ENCODE data around the gene CTPS2. TPM values are rescaled to one million over a fixed set of nuclear protein-coding genes. Genes with fewer than 3 reads are reported as not detected.
"Not testable (repeated sequence)": the region's sequence is repeated elsewhere in the genome, so short reads cannot be mapped to it uniquely, and the experiment has no call there.

Gene CTPS2, protein sequence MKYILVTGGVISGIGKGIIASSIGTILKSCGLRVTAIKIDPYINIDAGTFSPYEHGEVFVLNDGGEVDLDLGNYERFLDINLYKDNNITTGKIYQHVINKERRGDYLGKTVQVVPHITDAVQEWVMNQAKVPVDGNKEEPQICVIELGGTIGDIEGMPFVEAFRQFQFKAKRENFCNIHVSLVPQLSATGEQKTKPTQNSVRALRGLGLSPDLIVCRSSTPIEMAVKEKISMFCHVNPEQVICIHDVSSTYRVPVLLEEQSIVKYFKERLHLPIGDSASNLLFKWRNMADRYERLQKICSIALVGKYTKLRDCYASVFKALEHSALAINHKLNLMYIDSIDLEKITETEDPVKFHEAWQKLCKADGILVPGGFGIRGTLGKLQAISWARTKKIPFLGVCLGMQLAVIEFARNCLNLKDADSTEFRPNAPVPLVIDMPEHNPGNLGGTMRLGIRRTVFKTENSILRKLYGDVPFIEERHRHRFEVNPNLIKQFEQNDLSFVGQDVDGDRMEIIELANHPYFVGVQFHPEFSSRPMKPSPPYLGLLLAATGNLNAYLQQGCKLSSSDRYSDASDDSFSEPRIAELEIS
- 4.8 and 5.7 TPM in 2 replicates for total RNA-seq
- polyA plus RNA-seq (2012), result 3.3 TPM

DNA sequence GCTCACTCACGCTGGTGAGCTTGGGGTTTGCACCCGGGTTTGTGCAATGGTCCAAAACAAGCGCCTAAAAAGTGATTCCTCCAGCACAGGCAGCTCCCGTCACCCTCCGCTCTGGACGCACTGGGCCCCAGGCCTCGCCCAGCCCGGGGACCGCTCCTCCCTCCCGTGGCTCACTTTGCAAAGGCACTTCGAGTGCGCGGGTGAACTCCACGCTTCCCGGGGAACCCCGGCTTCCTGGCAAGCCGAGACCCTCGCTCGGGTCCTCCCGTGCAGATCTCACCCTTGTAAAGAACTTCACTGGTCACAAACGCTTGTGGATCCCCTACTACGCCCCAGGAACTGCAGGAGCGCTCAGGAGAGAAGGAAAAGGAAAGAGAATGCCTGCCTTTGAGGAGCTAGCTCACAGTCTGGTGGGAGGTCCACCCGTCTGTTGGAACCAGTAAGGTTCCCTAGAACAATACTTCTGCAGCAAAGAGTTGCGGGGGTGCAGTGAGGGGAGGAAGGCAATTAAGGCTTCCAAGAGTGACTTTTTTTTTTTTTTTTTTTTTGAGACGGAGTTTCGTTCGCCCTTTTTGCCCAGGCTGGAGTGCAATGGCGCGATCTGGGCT lies at the start of gene CTPS2:
Gene CTPS2, minus strand, starts transcription at position 122 of the 608 bp plus-strand sequence. CDS start 9,767 bp downstream, outside the sequence.
- peak; percentile 52 for DNase-seq (ENCODE audit: low read depth)

DNA sequence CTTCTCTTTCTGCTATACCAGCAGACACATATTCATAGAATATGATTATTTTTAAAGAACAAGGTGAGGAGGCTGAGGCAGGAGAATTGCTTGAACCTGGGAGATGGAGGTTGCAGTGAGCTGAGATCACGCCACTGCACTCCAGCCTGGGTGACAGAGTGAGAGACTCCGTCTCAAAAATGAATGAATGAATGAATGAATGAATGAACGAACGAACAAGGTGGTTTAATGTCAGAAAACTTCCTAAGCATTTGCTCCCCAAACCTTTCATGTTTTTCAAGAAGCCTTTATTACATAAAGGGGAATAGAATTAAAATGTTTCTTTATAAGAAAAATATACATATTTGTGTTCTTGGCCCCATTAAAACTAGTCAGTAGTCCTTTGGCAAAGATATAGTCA lies 49.0 kb upstream of the CTPS2 start:
- DNase-seq (ENCODE audit: low read depth), result not testable (repeated sequence)

DNA sequence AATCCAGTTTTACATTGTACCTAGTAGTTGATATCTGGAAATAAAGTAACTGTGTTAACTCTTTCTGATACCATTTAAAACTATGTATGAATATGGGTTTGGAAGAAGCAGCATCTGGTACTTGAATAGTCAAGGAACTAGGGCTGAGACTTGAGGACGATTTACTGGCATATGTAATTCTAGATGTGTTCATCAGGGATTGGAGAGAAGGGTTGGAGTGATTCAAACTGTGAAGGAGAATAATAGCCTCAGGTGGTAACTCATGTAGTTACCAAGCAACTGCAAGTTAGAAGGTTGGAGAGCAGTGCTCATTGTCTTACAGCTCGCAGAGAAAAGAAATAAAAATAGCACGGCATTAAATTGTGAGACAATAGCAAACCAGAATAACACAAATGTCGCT lies 44.3 kb upstream of the CTPS2 start:
- DNase-seq (ENCODE audit: low read depth), result no peak

DNA sequence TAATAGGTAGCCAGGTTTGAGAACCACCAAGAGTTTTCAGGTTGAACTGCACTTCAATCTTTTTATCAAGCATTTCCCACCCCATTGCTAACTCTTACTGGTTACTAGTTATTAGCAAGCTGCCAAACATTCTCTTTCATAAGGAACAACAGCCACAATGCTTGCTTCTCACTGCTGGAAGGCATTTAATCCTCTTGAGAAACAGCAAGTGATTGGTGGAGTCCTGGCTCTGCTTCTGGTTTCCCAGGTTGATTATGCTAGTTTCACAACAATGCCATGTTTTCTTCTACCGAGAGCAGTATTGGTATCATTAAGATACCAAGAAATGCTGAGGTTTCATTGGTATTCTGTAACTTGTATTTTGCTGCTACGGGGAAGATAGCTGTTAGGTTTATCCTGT lies 41.5 kb upstream of the CTPS2 start:
- no peak for DNase-seq (ENCODE audit: low read depth)

DNA sequence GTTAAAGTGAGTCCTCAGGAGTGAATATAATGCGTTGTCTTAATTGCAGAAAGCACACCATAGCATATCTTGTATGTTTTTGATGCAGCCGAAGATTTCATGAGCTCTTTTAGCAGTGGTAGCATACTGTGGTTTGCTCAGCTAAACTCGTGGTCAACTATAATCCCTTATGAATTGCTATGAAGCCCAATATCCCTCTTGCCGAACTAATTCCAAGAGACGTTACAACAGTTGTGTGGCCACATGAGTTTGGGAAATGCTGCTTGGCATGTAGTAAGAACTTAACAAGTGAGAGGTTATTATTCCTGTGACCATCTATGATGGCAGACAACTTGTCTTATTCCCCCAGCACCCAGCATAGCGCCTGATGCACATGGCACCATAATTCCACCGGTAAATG lies 37.7 kb upstream of the CTPS2 start:
- DNase-seq (ENCODE audit: low read depth), result peak; percentile 71

DNA sequence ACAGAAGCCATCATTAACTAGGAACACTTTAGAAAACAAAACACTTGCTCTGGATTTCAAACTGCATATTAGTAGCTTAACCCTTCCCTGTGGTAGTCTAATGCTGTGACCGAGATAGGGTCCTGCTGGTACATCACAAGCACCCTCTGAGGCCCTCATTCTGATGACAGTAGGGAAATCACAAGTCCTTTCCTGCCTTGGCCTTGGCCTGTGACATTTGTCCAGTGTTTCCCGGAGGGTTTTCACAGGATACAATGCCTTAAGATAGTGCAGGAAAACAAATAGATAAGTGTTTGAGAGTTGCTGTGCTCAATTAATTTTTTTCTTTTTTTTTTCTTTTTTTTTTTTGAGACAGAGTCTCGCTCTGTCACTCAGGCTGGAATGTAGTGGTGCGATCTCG lies 36.0 kb upstream of the CTPS2 start:
- no peak for DNase-seq (ENCODE audit: low read depth)

DNA sequence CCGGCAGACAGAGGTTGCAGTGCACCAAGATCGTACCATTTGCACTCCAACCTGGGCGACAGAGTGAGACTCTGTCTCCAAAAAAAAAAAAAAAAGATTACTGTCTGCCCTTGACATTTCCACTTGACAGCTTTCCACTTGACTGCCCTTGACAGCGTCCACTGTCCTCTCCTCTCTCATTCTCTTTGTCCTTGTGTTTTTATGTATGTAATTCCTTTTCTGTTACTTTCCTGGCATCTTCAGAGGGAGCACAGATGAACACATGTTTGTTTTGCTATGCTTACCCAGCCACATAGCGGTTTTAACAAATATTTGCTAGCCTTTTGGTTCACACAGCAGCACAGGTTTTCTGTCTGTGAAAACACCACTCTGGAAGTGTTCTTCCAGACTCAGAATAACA lies 33.2 kb upstream of the CTPS2 start:
- no peak for DNase-seq (ENCODE audit: low read depth)

DNA sequence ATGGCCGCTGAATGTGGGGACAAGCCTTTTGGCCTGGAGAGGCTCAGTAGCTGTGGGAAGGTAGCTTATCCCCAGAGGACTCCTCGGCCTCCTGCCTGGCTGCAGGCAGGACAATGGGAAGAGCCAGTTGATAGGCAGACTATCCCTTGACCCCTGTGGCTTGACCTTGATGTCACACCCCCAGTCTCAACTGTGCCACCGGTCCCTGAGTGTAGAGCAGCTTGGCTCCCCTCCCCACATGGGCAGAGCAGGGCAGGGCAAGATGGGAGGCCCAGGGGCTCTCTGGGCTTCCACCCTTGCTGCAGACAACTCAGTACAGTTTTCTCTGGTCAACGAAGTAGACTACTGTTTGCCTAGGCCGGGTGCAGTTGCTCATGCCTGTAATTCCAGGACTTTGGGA lies 32.6 kb upstream of the CTPS2 start:
- no peak for DNase-seq (ENCODE audit: low read depth)

DNA sequence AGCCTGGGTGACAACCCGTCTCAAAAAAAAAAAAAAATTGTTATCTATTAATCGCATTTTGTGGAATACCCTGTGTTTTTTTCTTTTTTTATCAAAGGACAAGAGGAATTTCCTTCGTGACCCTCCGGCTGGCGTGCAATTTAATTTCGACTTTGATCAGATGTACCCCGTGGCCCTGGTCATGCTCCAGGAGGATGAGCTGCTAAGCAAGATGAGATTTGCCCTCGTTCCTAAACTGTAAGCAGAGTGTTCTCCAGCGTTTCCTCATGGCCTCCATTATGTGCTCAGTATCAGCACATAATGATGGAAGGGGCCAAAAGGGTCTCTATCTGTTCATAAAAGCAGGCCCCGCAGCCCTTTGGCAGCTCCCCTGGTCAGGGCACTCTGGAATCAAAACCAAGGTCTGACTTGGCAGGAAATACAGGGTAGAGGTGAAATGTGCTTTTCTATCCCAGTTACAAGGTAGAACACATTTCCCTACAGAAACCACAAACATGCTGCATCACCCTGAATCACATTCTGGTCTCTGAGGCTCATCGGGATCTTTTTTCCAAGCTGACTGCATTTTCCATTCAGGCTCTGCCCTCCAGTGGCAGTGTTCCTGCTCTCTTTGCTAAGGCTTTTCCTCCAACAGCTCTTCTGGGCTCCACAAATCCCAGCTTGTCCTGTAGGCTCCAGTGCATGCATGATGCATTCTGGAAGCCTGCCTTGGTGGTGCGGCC lies 31.3 kb upstream of the CTPS2 start:
- peak; percentile 48 for DNase-seq (ENCODE audit: low read depth)

DNA sequence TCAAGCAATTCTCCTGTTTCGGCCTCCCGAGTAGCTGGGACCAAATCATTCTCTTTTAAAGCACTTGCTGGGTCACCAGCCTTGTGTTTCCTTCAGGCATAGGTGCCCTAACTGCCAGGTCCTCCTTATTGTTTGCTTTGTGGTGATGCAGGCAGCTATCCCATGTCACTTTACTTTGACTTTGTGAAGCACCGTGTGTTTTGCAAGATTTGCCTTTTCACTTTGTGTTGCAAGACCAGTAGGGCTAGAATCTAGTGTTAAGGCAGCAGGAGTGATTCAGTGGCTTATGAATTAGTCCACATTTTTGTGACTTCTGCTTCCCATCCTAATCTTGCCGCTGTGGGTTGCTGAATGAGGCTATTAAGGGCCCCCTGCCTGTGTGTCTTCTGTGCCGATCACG lies 27.1 kb upstream of the CTPS2 start:
- DNase-seq (ENCODE audit: low read depth), result no peak

DNA sequence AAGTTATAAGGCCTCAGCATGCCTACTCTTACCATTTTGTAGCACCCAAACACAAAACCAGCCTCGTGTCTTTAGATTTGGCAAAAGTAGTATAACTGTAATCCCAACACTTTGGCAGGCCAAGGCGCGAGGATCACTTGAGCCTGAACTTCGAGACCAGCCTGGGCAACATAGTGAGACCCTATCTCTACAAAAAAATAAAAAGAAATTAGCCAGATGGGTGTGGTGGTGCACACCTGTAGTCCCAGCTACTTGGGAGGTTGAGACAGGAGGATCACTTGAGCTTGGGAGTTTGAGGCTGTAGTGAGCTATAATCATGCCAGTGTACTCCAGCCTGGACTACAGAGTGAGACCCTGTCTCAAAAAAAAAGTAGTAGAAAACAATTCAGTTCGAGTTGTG lies 24.6 kb upstream of the CTPS2 start:
- DNase-seq (ENCODE audit: low read depth), result no peak

DNA sequence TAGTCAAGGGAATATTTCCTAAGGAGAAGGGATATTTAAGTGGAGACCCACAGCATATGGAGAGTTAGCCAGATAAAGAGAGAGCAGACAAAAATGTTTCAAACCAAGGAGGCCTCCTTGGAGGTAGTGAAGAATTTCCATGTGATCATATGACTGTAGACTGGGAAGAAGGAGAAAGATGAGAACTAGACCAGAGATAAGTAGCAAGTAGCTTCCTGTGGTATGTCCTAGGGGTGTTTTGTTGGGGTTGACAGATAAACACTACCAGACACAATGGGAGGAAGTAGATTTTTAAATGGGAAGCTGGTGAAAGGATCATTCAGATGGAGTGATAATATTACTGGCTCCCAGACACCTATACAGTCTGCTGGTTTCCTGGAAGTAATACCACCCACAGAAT lies 20.5 kb upstream of the CTPS2 start:
- no peak for DNase-seq (ENCODE audit: low read depth)

DNA sequence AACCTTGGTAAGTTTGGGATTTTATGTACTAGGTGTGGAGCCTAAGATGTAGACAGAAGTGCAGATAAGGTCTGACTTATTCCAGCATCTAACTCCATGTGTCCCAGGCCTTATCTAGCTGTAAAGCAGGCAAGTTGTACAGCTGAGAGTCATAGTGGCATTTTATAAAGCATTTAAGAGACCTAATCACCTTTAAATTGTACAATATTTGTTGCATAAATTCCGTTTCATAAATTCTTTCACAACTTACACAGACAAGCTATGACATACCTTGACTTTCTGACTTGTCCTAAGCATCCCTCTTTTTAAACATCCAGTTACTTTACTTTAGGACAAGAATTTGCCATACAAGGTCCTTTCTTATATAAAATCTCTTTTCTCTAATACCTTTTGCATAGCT lies 18.0 kb upstream of the CTPS2 start:
- DNase-seq (ENCODE audit: low read depth), result no peak

DNA sequence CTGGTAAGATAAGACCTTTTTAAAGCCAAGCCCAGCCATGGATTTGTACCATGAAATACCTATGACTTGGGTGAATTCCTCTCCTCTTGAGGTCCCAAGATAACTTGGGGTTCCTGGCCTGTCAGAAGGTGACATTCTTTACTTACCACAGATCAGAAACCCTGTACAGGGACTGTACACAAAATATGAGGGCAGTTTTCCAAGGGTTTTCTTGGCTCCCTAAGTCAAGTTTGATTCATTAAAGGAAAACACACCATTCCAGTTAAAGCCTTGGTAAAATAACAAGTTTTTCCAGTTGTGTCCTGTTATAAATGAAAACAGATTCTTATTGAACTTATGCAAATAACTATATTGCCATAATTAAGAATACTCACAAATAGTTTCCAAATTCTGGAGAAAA lies 15.2 kb upstream of the CTPS2 start:
- DNase-seq (ENCODE audit: low read depth), result no peak

DNA sequence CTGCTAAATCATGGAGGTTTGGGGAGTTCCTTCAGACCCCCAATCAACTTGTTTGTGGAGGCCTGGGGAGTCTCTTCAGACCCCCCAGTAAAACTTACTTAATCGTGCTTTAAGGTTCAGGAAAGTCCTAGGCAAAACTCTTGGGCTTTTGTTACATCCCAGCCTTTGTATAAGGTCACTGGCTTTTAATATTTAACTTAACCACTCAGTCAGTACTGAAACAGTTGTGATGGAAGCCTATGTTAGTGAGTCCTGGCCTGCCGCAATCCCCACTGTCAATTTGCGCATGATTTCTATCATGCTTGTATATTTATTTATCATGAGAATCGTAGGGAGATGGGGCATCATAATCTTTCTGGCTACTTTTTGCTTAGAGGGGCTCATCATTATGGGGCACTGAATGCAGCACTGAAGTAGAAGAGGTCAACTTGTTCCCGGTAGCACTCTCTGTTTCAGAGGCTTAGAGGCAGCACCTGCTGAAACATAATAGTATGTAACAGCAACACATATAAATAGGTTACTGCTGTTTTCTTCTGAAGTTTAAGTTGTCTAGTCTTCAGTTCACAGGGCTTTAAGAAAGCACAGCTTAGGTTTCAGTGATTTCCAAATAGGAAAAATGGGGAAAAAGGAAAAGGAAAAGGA lies 14.0 kb upstream of the CTPS2 start:
- DNase-seq (ENCODE audit: low read depth), result not testable (repeated sequence)

DNA sequence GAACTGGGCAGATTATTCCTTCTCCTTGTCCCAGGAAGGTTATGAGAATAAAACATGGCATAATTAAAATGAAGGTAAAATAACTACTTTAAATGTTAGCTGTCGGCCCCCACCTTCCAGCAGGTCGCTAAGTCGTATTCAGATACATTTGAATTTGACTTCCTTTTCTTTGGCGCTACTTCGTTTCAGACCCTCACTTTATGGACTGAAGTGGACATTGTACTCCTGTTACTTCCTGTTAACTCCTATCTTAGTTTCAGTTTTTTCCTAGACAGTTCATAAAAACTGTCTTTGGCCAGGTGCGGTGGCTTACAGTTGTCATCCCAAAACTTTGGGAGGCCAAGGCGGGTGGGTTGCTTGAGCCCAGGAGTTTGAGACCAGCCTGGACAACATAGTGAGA lies 12.6 kb upstream of the CTPS2 start:
- DNase-seq (ENCODE audit: low read depth), result no peak

DNA sequence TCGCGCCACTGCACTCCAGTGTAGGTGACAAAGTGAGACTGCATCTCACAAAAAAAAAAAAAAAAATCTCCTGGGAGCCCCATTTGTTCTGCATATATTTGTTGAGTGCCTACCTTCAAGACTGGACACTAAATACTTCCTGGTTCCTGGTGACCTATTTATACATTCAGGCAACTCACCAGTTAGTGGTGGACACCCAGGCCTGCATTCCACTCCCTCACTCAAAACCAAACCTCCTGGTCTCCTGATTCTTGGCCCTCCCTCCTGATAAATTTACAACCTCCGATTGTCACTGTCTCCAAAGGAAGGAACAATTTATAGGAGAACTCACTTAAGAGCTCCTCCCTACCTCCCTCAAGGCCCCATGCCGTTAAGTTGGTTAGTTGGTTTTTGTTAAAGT lies 10.0 kb upstream of the CTPS2 start:
- DNase-seq (ENCODE audit: low read depth), result peak; percentile 28

DNA sequence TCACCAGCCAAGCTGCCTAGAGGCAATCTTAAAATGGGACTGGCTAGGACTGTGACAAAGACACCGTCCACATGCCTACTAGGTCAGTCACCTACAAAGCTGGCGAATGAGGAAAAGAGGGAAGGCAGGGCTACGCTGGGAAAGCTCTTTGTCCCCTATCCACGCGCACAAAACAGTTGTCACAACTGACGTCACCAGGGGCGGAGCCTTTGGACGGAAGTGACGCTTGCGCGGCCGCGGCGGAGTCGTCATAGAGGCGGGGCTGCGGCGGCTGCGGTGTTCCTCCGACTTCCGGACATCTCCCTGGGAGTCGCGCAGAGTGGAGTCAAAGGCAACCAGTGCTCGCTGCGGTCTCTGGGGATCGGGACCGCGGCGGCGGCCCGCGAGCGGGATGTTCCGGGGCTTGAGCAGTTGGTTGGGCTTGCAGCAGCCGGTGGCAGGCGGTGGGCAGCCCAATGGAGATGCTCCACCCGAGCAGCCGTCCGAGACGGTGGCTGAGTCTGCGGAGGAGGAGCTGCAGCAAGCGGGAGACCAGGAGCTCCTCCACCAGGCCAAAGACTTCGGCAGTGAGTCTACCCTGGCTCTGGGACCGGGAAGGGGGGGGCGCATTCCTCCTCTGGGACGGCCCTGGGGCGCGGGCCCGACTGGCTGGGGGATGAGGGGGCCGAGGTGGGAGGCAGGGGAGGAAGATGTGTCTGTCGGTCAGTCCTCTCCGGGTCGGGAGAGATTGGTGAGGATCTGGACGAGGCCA lies 7.0 kb upstream of the CTPS2 start, which contains the start of gene SYAP1:
Gene SYAP1, plus strand, starts transcription at position 279 of the 751 bp plus-strand sequence. Its CDS starts 113 bp downstream, at position 392.
- peak; percentile 96 for DNase-seq (ENCODE audit: low read depth)

DNA sequence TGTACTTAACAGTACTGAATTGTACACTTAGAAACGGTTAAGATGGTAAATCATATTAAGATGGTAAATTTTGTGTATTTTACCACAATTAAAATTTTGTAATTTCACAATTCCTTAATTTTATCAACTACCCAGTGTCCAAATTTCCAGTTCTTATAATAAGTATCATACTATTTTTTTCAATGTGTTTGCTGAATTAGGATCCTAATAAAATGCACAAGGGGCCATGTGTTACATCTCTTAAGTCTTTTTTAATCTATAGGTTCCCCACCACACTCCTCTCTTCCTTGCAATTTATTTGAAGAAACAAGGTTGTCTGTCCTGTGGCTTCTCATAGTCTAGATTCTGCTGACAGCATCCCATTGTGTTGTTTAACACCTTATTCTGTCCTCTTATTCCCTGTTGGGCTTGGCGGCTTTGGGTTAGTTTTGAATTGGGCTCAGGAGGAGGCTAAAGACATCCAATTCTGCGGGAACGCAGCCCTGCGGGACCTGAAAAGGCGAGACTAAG lies 6.4 kb upstream of the CTPS2 start:
- no peak for DNase-seq (ENCODE audit: low read depth)

DNA sequence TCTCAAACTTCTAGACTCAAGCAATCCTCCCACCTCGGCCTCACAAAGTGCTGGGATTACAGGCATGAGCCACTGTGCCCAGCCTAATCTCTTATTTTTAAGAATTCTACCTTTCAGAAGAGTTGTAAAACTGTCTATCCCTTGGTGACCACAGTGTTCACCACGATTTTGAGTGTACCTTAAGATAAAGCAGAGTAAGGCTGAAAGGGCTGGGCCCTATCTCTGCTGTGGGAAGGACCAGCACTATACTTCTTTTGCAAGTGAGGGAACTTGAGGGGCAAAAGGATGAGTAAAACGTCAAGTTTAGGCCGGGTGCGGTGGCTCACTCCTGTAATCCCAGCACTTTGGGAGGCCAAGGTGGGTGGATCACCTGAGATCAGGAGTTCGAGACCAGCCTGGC lies 4.0 kb upstream of the CTPS2 start:
- DNase-seq (ENCODE audit: low read depth), result not testable (repeated sequence)

Measured in myocyte (in vitro differentiated cells).